Nephron (organoid): ENCODE results near the gene DDX52.

Source experiments
- H3K27ac Mint-ChIP-seq, 3 experiments: 2 replicates each; pipeline ENCODE4 v1.8.0; 2020; ENCODE audit warnings: mixed read lengths in 3 of 3, mild to moderate bottlenecking in 2 of 3, moderate library complexity in 1 of 3
- H3K27me3 Mint-ChIP-seq: 2 replicates; pipeline ENCODE4 v1.8.0; 2021; ENCODE audit warnings: low read depth, mild to moderate bottlenecking, moderate library complexity, mixed read lengths
- H3K36me3 Mint-ChIP-seq: 2 replicates; pipeline ENCODE4 v1.8.0; 2020; ENCODE audit warnings: low read depth, mixed read lengths
- H3K4me1 Mint-ChIP-seq: 2 replicates; pipeline ENCODE4 v1.8.0; 2020; ENCODE audit warnings: mixed read lengths
- H3K4me3 Mint-ChIP-seq, 3 experiments: 2 replicates each; pipeline ENCODE4 v1.8.0; 2020; ENCODE audit warnings: mild to moderate bottlenecking in 3 of 3, mixed read lengths in 3 of 3, moderate library complexity in 2 of 3
- H3K9me3 Mint-ChIP-seq: 2 replicates; pipeline ENCODE4 v1.8.0; 2020; ENCODE audit warnings: mixed read lengths
- CTCF ChIP-seq, 3 experiments: fragments of 200-600 bp; sonication (generic); IDR thresholded peaks; one replicate each; pipeline ENCODE4 v1.5.0; 2021; ENCODE audit warnings: antibody characterized with exemption in 3 of 3; ENCODE audit not compliant: unreplicated experiment in 3 of 3

DDX52 gene

GRCh38 chr17:37678036-37678435 is 34.8 kb upstream of the DDX52 start:
- peaks cover 9% of the 10 kb centered on the region for H3K9me3 Mint-ChIP-seq
- no peaks in the 10 kb centered on the region for H3K4me1 Mint-ChIP-seq
- TF ChIP-seq CTCF (IDR thresholded peaks at IDR 0.05; ENCODE audit: unreplicated experiment in 3 of 3), result no peak
- H3K27me3 Mint-ChIP-seq, result peaks cover 8% of the 10 kb centered on the region
- peaks cover 4% of the 10 kb centered on the region for H3K36me3 Mint-ChIP-seq
- H3K4me3 Mint-ChIP-seq, result no peak overlapping the region
- H3K27ac Mint-ChIP-seq, result no peak overlapping the region

GRCh38 chr17:37677021-37677420 is 33.8 kb upstream of the DDX52 start:
- peaks cover 4% of the 10 kb centered on the region for H3K36me3 Mint-ChIP-seq
- TF ChIP-seq CTCF (IDR thresholded peaks at IDR 0.05; ENCODE audit: unreplicated experiment in 3 of 3), result no peak
- peak overlapping the region in 1 of 3 experiments; percentile 84 for H3K27ac Mint-ChIP-seq
- peaks cover 7% of the 10 kb centered on the region for H3K9me3 Mint-ChIP-seq
- peaks cover 13% of the 10 kb centered on the region for H3K27me3 Mint-ChIP-seq
- H3K4me1 Mint-ChIP-seq, result no peaks in the 10 kb centered on the region
- no peak overlapping the region for H3K4me3 Mint-ChIP-seq

- peaks cover 13% of the 10 kb centered on the region for H3K27me3 Mint-ChIP-seq
- peaks cover 7% of the 10 kb centered on the region for H3K9me3 Mint-ChIP-seq
- no peak overlapping the region for H3K4me3 Mint-ChIP-seq
- H3K27ac Mint-ChIP-seq, result peak overlapping the region in 1 of 3 experiments; percentile 84
- peaks cover 4% of the 10 kb centered on the region for H3K36me3 Mint-ChIP-seq
- TF ChIP-seq CTCF (IDR thresholded peaks at IDR 0.05; ENCODE audit: unreplicated experiment in 3 of 3), result no peak
- H3K4me1 Mint-ChIP-seq, result no peaks in the 10 kb centered on the region
Measured at GRCh38 chr17:37676115-37676925, 33.1 kb upstream of the DDX52 start.

GRCh38 chr17:37674511-37674910 is 31.3 kb upstream of the DDX52 start:
- H3K9me3 Mint-ChIP-seq, result peaks cover 4% of the 10 kb centered on the region
- TF ChIP-seq CTCF (IDR thresholded peaks at IDR 0.05; ENCODE audit: unreplicated experiment in 3 of 3), result no peak
- no peaks in the 10 kb centered on the region for H3K4me1 Mint-ChIP-seq
- peaks cover 4% of the 10 kb centered on the region for H3K36me3 Mint-ChIP-seq
- no peak overlapping the region for H3K4me3 Mint-ChIP-seq
- peaks cover 13% of the 10 kb centered on the region for H3K27me3 Mint-ChIP-seq
- no peak overlapping the region for H3K27ac Mint-ChIP-seq

GRCh38 chr17:37673386-37673785 is 30.1 kb upstream of the DDX52 start:
- TF ChIP-seq CTCF (IDR thresholded peaks at IDR 0.05; ENCODE audit: unreplicated experiment in 3 of 3), result no peak
- H3K4me3 Mint-ChIP-seq, result no peak overlapping the region
- peaks cover 13% of the 10 kb centered on the region for H3K27me3 Mint-ChIP-seq
- peaks cover 1% of the 10 kb centered on the region for H3K36me3 Mint-ChIP-seq
- no peak overlapping the region for H3K27ac Mint-ChIP-seq
- no peaks in the 10 kb centered on the region for H3K4me1 Mint-ChIP-seq
- peaks cover under 1% of the 10 kb centered on the region for H3K9me3 Mint-ChIP-seq

GRCh38 chr17:37672548-37673078 is 29.4 kb upstream of the DDX52 start:
- Mint-ChIP-seq H3K36me3 (no peaks in the 10 kb centered on the region), H3K4me3 (no peak overlapping the region), H3K27me3 (peaks cover 13% of the 10 kb centered on the region), H3K27ac (no peak overlapping the region), H3K4me1 (no peaks in the 10 kb centered on the region), H3K9me3 (no peaks in the 10 kb centered on the region)
- no peak for TF ChIP-seq CTCF (IDR thresholded peaks at IDR 0.05; ENCODE audit: unreplicated experiment in 3 of 3)
